ENCODE results near the gene DNAH17.

The DNAH17 gene

DNA sequence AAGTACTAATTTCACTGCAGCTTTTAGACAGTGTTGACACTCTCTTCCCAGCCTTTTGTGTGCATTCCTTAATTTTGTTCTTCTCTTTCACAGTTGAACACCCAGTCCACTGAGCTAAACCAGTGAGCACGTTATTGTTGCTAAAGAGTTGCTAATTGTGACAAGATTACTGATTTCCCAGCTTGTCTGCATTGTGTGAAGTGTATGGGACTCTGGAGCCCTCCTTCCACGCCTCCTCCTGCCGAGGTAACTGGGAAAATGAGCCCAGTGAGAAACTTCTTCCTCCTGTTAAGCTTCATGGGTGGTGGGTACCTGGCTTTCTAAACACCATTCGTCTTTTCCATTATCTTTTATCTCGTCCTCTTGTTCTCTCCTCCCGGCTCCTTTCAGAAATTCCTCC, 29.8 kb upstream of the DNAH17 start:
- no peak for DNase-seq (ENCODE audit: low read depth, low spot score)

DNA sequence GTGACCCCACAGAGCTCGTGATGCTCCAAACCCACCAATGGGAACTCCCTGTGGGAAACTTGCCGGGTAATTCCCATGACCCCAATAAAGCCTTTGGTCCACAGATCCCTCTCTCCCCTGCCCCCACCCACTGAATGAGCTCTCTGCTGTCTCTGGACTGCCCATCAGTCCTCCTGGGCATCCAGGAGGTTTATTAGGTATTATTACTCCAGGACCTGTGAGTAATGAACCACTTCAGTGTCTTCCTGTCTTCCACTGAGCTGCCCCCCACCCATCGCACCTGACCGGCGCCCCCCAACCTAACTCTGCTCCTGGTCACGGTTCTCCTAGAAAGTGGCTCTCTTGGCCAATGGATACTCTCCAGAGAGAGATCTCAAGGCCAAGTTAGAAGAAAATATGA, 28.7 kb upstream of the DNAH17 start:
- no peak for DNase-seq (ENCODE audit: low read depth, low spot score)

DNA sequence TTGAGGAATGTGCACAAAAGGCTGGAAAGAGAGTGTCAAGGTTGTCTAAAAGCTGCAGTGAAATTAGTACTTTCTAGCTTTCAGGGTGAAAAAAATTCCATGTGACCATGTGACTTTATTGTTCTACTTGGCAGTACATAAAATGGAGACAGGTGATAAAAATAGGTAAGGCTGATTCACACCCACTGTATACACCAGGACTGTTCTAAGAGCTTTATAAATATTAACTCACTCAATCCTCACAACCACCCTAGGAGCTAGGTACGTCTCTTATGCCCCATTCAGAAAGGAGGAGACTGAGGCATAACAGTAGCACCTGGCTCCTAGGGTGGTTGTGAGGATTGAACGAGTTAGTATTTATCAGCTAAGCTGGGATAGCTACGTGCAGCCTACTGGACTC, 28.2 kb upstream of the DNAH17 start:
- no peak for DNase-seq (ENCODE audit: low read depth, low spot score)

DNA sequence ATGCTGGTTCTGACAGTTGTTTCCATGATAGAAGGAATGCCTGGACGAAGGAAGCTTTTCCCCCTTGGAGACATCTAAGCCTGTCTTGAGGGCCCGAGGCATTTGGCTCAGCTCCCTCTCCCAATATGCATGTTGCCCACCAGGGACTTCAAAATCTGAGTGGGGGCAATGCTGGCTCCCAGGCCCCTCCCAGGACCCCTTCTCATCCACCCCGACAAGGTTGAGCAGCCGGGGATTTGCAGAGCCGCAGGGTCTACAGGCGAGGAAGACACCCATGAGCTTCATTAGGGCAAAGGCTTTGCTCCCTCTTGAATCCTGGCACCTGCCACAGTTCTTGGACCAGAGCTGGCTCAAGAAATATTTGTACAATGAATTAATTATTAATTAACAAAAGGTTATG, 25.1 kb upstream of the DNAH17 start:
- no peak for DNase-seq (ENCODE audit: low read depth, low spot score)

DNA sequence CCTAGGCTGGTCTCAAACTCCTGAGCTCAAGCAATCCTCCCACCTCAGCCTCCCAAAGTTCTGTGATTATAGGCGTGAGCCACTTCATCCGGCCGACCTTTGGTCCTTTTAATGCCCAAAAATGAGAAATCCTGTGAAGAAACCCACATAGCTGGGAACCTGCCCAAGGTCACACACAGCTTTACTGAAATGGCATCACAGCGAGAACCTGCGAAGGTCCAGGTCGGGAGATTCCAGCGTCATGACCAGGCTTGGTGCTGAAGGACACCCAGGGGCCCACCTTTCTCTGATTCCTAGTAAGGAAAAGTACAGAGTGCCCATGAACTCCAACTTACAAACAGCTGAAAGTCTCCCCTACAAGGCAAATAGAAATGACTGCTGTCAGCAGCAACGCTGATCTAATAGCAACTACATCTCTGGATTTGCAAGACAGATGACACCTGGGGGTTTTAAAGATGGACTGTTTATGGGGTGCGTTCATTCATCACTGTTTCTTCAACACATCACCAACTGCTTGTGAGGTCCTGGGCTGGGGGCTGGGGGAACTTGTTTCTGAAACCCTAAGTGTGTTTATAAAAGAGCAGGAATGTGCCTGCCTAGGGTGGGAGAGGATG, 24.5 kb upstream of the DNAH17 start:
- no peak for DNase-seq (ENCODE audit: low read depth, low spot score)

DNA sequence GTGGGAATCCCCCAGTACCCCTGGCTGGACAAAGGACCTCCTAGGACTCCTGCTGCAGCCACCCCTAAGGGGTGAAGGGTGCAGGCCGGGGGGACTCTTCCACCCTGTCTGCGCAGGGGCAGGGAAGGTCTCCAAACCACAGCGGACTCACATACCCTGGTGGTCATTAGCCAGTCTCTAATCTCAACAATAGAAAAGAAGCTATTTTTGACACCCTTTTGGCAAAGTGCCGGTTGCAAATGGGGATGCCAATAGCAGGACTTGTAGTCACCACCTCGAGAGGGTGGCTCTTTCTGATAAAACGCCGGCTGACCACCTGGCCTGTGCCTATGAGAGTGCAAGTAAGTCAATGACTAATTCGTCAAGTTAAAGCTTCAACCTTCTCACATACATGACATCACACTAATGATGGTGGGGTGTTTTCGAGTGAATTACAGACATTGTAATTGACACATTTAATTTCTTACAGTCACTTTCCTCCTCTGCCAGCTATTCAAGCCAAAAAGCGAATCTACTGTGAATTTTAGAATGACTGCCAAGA, 23.1 kb upstream of the DNAH17 start:
- DNase-seq (ENCODE audit: low read depth, low spot score): no peak

DNA sequence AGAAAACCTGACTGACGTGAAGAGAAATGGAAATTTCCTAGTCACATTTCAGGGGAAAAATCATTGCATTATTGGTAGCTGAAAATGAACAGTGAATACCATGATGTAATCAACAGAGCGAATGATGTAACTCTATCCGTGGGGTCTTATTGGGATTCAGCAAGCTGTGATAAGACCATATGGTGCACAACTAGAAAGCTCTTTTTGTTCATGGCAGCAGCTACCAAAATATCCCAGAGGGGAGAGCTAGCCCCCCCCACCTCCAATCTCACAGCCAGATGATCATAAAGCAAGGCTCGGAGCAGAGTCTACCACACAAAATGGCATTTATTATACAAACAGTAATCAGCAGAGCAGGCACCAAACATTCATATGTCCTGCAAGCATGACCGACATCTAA, 22.2 kb upstream of the DNAH17 start:
- no peak for DNase-seq (ENCODE audit: low read depth, low spot score)

DNA sequence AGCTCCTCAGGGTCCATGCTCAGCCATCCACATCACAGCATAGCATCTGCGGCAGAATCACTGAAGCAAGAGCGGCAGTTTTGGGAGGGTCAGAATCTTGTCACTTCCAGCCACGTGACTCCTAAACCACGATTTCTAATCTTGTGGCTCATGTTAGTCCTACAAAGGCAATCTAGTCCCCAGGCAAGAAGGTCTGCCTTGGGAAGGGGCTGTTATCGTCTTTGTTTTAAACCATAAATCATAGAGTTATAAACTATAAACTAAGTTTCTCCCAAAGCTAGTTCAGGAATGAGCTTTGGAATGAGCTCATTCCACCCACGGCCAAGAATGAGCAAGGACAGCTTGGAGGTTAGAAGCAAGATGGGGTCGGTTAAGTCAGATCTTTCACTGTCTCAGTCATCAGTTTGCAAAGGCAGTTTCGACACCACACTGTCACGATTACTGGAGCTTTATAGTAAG, 20.8 kb upstream of the DNAH17 start:
- DNase-seq (ENCODE audit: low read depth, low spot score): no peak

DNA sequence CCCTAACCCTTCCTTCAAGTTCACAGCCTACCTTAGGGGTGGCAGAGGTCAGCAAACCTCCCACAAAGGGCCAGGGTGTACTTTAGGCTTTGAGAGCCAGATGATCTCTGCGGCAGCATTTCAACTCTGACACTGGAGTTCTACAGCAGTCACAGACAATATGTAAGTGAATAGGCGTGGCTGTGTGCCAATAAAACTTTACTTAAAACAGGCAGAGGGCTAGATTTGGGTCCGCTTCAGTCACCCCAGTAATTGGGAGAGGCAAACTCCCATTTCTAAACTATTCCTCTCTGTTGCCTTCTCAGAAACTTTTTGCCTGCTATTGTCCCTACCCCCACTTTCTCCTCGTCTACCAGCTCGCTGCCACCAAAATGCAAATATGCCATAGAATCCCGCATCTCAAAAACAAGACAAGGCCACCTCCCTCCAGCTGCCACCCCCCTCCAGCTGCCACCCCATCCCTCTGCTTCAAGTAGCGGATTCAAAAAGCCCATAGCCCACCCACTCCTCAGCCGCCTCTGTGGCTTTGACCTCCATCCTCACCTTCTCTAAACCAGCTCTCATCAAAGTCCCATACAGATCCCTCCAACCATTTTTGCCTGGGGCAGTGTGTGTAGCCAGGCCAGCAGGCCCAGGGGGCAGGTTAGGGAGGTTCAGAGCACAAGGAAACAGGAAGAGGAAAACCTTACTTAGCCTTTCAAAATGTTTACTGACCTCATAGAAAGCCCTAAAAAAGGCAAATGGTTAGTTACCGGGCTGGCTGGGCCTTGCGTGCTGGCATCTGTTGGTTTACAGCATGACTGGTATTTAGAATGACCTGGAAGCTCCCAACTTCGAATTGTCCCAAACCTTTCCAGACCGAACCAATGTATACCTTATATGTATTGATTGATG, 19.9 kb upstream of the DNAH17 start:
- no peak for DNase-seq (ENCODE audit: low read depth, low spot score)

DNA sequence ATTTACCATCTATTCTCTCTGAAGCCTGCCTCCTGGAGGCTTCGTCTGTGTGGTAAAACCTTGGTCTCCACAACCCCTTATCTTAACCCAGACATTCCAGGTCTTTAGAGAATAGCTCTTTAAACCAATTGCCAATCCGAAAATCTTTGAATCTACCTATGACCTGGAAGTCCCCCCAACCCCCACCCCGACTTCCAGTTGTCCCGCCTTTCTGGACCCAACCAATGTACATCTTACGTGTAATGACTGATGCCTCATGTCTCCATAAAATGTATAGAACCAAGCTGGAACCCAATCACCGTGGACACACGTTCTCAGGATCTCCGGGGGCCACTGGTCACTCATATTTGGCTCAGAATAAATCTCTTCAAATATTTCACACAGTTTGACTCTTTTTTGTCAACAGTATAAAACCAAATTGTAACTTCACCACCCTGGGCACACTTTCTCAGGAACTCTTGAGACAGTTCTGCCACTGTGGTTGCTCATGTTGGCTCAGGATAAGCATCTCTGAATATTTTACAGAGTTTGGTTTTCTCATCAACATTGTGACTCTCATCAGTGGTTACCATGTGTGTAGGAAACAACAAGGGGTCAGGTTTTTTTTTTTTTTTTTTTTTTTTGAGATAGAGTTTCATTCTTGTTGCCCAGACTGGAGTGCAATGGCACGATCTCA, 18.1 kb upstream of the DNAH17 start:
- DNase-seq (ENCODE audit: low read depth, low spot score): no peak

DNA sequence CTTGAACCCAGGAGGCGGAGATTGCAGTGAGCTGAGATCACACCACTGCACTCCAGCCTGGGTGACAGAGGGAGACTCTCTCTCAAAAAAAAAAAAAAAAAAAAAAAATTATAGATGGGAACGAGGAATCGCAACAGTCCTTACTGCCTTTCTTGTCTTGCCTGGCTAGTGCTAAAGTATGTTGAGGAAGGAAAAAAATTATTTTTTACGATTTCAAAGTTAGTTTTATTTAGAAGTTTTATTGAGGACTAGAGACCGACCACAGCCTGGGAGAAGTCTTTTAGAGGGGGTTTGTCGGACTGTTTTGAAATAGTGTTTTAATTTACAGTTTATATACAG, 15.8 kb upstream of the DNAH17 start:
- DNase-seq (ENCODE audit: low read depth, low spot score): no peak

DNA sequence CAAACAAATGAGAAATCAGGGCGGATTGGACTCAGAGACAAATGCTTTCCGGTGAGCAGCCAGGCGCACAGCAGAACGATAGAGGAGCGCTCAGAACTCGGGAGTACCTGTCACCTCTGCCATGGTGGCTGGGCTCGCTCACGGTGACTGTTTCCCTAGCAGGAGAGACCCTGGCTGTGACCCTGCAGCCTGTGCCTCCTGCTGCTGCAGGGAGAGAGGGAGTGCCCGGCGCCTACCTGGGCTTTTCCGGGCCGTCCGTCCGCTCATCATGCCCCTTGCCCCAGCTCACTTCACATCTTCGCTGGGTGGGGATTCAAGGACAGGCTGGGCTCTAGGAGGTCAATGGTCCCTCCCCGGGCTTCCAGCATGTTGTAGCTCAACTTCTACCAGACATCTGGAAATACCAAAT, 14.1 kb upstream of the DNAH17 start:
- DNase-seq (ENCODE audit: low read depth, low spot score): no peak

DNA sequence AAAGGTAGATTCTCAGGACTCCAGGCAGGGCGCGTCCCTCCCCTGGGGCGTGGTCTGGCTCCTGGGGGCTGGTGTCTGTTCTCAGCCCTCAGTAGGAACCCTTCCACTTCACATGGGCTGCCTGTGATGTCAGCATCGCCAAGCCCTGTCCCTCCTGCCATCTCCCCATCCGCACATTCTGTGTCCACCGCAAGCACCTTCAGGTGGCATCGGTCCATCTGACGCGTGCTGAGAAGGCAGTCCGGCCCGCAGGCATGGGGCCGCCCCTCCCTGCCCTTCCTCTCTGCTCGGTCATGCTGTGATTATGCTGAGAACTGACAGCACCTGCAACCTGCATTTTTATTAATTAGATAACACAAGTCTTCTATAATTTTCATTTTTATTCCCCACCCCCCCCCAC, 12.7 kb upstream of the DNAH17 start:
- DNase-seq (ENCODE audit: low read depth, low spot score): no peak

DNA sequence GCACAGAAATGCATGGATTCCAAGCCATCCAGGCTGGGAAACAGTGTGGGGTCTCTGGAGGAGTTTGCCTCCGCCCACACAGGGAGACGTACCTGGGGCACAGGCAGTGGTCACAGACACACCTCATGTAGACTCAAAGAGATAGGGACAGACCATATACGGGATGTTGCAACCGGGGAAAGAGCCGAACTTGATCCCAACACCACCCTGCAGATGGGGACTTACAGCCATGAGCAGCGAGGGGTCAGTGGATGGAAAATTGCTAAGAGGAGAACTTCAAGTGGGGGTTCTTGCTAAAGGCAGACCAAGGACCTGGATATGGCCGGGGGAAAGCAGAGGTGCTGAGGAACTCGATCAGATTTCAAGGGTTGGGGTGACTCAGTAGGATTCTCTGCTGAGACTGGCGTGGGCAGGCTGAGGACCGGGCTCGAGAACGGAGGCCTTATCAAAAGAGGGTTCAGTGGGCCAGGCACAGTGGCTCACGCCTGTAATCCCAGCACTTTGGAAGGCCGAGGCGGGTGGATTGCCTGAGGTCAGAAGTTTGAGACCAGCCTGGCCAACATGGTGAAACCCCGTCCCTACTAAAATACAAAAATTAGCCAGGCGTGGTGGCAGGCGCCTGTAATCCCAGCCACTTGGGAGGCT, 12.0 kb upstream of the DNAH17 start:
- DNase-seq (ENCODE audit: low read depth, low spot score): no peak

DNA sequence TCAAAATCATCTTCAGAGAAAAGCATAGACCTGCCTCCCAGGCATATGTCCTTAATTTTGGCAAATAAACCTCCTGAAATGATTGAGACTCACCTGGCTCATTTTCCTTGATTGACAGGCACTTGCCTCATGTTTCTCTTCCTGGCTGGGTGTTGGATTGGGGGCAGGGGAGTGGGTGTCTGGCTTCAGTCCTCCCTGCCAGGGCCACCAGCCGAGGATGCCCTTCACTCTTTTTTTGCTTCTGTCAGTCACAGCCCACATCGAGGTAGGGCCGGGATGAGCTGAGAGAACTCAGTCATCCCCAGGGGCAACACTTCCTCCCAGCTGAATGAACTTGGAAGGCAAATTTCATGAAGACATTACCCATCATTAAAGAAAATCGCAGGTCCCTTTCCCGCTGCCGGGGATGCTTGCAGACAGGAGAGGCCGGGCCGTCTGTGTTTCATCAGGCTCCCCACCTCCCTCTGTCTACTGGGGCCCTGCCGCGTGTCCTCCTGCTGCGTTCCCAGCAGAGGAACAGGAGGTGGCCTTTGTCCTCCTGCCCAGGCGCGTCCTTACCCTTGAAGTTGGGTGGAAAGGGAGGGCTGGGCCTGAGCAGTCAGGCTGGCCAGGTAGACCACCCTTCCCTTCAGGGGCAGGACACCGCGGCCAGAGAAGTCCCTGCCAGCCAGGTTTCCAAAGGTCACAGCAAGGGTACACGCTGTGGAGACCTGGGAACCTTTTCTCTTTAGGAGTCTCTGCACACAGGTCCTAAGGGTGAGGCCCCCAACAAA, 11.2 kb upstream of the DNAH17 start:
- DNase-seq (ENCODE audit: low read depth, low spot score): no peak

DNA sequence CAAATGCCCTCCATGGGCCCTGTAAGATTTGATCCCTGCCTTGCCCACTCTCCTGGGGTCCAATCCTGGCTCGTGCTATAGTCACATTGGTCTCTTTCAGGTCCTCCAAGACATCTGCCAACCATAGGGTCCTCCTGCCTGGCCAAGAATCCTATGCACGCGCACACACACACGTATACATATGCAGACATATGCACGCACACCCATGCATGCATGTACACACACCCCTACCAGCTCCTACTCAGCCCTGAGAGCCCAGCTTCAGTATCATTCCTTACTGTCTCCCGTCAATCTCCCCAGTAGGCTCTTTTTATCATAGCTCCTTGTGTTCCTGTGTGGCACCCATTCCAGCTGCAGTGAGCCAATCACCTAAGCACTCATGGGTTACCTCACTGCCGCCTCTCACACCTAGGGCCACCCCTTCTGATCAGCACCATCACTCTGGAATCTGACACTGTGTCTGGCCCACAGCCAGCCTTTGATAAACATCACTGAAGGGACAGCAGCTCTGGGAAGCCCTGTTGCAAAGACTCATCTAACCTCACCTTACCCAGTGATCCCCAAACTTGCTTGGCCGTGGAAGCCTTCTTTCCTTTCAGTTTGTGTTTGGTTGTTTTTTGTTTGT, 7.9 kb upstream of the DNAH17 start:
- no peak for DNase-seq (ENCODE audit: low read depth, low spot score)

DNA sequence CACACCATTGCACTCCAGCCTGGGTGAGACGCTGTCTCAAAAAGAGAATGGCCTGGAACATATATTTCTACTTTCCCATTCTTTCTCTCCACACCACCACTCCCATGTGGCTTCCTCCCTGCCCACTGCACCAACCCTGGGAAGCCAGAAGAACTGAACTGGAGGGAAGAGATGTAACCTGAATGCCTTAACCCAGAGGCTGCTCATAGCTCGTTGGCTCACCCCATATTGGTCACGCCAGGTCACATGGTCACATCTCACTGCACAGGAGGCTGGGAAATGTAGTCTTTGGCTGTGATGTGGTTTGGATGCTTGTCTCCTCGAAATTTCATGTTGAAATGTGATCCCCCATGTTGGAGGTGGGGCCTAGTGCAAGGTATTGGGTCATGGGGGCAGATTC, 5.9 kb upstream of the DNAH17 start:
- no peak for DNase-seq (ENCODE audit: low read depth, low spot score)

DNA sequence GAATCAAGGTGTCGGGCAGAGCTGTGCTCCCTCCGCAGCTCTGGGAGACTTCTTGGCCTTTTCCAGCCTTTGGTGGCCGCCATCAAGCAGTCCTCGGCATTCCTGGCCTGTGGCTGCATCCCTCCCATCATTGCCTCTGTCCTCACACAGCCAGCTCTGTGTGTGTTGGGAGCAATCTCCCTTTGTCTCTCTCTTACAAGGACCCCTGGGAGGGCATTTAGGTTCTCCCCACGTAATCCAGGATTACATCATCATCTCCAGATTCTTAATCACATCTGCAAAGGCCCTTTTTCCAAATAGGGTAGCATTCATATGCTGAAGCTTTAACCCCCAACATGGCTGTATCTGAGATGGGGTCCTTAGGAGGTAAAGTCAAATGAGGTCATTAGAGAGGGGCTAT, 4.1 kb upstream of the DNAH17 start:
- no peak for DNase-seq (ENCODE audit: low read depth, low spot score)

DNA sequence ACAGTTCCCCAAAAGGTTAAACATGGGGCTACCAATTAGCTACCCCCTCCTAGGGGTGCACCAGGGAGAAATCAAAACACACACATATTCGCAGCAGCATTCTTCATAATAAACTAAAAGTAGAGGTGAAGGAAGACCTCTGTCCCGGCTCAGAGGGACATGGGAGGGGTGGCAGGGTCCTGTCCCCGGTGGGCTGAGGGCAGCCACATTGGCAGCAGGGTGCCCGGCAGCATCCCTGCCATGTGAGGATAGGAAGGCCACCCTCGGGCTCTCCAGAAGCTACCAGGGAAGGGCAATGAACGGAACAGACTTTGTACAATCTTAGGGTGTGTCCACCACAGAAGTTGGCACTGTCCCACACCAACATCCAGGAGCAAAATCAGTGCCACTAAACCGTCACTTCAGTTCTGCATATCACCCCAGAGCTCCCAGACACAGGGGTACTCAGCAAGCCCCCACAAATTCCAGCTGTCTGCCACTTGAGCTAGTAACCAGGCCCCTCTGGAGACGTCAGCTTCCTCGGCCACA, 3.1 kb upstream of the DNAH17 start:
- no peak for DNase-seq (ENCODE audit: low read depth, low spot score)

DNA sequence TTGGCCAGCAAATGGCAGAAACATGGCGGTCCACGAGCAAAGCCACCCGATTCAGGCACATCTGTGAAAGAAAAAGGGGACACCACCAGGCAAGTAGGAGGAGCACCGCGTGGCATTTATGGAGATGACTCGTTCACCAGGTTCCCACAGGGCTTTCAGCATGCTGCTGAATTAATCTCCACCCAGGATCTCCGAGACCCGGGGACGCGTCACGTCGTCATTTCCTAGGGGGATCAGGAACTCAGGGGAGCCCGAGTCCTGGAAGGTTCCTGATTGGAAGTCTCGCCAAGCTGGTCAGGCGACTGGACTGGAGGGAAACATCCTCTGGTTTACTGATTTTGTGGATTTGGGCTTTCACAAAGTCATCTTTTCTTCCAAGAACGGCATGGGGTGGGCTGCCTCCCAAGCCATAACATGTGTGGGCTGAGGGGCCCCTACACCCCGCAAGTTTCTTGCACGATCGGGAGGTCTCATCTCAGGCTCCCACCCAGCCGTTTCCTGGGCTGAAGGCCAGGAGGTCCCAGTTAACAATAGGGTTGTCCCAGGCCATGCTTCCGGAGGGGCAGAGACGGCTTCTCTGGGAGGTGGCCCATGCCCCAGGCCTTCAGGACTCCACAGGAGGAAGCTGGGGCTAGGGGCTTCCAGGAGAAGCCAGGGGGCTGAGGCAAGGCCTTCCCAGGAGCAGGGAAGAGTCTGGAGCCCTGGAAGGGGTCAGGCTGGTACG, 645 bp downstream of the DNAH17 start:
- no peak for DNase-seq (ENCODE audit: low read depth, low spot score)

Measured in activated naive CD8-positive, alpha-beta T cell treated with anti-CD3 and anti-CD28 coated beads, Interleukin-2, amount 50 U/mL, for 16 hours (primary cell).